Progenitor cell of endocrine pancreas (in vitro differentiated cells): Measurements from ENCODE around the gene PLEKHH3. TPM values are rescaled to one million over a fixed set of nuclear protein-coding genes. Genes with fewer than 3 reads are reported as not detected.
"Not testable (repeated sequence)": the region's sequence is repeated elsewhere in the genome, so short reads cannot be mapped to it uniquely, and the experiment has no call there.

Experiments used
- DNase-seq: peaks from one replicate; pipeline ENCODE4 v3.0.0; 2021; ENCODE audit warnings: low spot score; ENCODE audit not compliant: unreplicated experiment
- H3K27ac Mint-ChIP-seq: 2 replicates; pipeline ENCODE4 v1.8.0; 2021; ENCODE audit warnings: mild to moderate bottlenecking, moderate library complexity, mixed read lengths
- H3K27me3 Mint-ChIP-seq: 2 replicates; pipeline ENCODE4 v1.8.0; 2021; ENCODE audit warnings: mixed read lengths
- H3K36me3 Mint-ChIP-seq: 2 replicates; pipeline ENCODE4 v1.8.0; 2022; ENCODE audit warnings: mixed read lengths; ENCODE audit not compliant: insufficient read depth
- H3K4me1 Mint-ChIP-seq: 2 replicates; pipeline ENCODE4 v1.8.0; 2021; ENCODE audit warnings: low read depth, mixed read lengths
- H3K4me3 Mint-ChIP-seq: 2 replicates; pipeline ENCODE4 v1.8.0; 2021; ENCODE audit warnings: low read depth, mild to moderate bottlenecking, moderate library complexity, mixed read lengths
- H3K9me3 Mint-ChIP-seq: 2 replicates; pipeline ENCODE4 v1.8.0; 2021; ENCODE audit warnings: low read depth, mixed read lengths
- microRNA-seq: library from miRNA; unstranded; fragments of <30 nt; microRNA quantifications from one replicate; pipeline ENCODE4 v1.1.0, GENCODE V29; 2020; ENCODE audit warnings: borderline number of aligned reads; ENCODE audit not compliant: unreplicated experiment
- total RNA-seq: library from RNA; stranded (reverse); gene quantifications from 2 replicates; pipeline ENCODE4 v1.2.1, GENCODE V29; 2021
- TF ChIP-seq, protein P1 (sequence below): fragments of 200-600 bp; sonication (generic); IDR thresholded peaks from one replicate; pipeline ENCODE4 v1.5.0; 2021; ENCODE audit warnings: antibody characterized with exemption, mild to moderate bottlenecking; ENCODE audit not compliant: unreplicated experiment

The PLEKHH3 gene
- total RNA-seq, 1 donor from 2014 or later = 14.1 TPM

DNA sequence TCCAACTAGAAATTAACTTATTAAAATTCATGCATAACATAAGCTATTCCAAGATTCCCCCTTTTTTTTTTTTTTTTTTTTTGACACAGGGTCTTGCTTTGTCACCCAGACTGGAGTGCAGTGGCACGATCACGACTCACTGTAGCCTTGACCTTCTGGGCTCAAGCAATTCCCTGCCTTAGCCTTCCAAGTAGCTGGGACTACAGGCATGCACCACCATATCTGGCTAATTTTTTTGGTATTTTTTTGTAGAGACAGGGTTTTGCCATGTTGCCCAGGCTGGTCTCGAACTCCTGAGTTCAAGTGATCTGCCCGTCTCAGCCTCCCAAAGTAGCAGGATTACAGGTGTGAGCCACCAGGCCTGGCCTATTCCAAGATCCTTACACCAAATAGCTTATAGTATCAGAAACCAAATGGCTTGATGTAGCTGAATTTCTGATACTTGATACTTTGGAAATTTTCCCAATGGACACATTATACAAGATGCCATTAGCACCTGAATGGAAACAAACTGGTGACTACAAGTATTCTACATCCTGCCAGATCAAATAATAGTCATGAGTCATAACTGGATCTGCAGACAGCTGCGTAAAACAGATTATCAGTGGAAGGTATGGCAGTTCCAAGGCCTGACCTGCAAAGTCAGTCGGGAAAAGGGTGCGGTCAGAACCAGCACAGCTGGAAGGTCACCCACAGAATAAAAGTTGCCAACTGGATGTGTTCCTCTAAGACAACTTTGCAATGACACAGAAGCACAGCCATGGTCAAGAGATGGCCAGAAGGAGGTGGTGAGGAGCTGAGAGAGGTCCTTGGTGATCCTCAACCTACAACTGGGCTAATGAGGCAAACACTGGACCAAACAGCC lies 52.8 kb downstream of the PLEKHH3 start:
- H3K36me3 Mint-ChIP-seq = no peaks in the 10 kb centered on the region
- TF ChIP-seq, protein P1, sequence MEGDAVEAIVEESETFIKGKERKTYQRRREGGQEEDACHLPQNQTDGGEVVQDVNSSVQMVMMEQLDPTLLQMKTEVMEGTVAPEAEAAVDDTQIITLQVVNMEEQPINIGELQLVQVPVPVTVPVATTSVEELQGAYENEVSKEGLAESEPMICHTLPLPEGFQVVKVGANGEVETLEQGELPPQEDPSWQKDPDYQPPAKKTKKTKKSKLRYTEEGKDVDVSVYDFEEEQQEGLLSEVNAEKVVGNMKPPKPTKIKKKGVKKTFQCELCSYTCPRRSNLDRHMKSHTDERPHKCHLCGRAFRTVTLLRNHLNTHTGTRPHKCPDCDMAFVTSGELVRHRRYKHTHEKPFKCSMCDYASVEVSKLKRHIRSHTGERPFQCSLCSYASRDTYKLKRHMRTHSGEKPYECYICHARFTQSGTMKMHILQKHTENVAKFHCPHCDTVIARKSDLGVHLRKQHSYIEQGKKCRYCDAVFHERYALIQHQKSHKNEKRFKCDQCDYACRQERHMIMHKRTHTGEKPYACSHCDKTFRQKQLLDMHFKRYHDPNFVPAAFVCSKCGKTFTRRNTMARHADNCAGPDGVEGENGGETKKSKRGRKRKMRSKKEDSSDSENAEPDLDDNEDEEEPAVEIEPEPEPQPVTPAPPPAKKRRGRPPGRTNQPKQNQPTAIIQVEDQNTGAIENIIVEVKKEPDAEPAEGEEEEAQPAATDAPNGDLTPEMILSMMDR = no peak
- no peak for DNase-seq
- no peaks in the 10 kb centered on the region for H3K9me3 Mint-ChIP-seq
- no peak overlapping the region for H3K27ac Mint-ChIP-seq
- H3K27me3 Mint-ChIP-seq = no peaks in the 10 kb centered on the region
- H3K4me3 Mint-ChIP-seq = no peak overlapping the region
- peaks cover 3% of the 10 kb centered on the region for H3K4me1 Mint-ChIP-seq

DNA sequence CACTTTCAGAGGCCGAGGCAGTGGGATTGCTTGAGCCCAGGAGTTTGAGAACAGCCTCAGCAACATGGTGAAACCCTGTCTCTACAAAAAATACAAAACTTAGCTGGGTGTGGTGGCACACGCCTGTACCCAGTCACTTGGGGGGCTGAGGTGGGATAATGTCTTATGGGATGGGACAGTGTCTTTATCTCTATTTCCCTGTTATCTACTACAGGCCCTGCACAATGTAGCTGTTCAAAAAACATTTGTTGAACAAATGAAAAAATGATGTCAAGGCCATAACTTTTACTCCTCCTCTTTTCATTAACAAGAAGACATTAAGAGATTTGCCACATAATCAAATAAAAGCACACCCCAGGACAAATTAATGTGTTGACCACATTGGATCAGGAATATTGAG lies 53.5 kb downstream of the PLEKHH3 start:
- H3K36me3 Mint-ChIP-seq = no peaks in the 10 kb centered on the region
- no peak overlapping the region for H3K4me3 Mint-ChIP-seq
- TF ChIP-seq, protein P1 = no peak
- H3K27ac Mint-ChIP-seq = no peak overlapping the region
- H3K27me3 Mint-ChIP-seq = no peaks in the 10 kb centered on the region
- no peak for DNase-seq
- H3K4me1 Mint-ChIP-seq = peaks cover 5% of the 10 kb centered on the region
- H3K9me3 Mint-ChIP-seq = no peaks in the 10 kb centered on the region

DNA sequence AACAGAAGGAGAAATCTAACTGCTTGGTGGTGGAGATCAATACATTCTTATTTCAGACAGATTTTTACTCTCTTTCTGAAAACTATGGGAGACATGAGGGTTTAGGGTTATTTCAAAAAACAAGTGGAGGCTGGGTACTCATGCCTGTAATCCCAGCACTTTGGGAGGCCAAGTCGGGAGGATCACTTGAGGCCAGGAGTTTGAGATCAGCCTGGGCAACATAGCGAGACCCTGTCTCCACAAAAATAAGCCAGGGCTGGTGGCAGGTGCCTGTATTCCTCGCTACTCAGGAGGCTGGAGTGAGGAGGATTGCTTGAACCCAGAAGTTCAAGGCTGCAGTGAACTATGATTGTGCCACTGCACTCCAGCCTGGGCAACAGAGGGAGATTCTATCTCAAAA lies 54.8 kb downstream of the PLEKHH3 start:
- H3K36me3 Mint-ChIP-seq, DNase-seq, H3K9me3 Mint-ChIP-seq, H3K27ac Mint-ChIP-seq, H3K4me3 Mint-ChIP-seq, H3K27me3 Mint-ChIP-seq, H3K4me1 Mint-ChIP-seq: not testable (repeated sequence)

DNA sequence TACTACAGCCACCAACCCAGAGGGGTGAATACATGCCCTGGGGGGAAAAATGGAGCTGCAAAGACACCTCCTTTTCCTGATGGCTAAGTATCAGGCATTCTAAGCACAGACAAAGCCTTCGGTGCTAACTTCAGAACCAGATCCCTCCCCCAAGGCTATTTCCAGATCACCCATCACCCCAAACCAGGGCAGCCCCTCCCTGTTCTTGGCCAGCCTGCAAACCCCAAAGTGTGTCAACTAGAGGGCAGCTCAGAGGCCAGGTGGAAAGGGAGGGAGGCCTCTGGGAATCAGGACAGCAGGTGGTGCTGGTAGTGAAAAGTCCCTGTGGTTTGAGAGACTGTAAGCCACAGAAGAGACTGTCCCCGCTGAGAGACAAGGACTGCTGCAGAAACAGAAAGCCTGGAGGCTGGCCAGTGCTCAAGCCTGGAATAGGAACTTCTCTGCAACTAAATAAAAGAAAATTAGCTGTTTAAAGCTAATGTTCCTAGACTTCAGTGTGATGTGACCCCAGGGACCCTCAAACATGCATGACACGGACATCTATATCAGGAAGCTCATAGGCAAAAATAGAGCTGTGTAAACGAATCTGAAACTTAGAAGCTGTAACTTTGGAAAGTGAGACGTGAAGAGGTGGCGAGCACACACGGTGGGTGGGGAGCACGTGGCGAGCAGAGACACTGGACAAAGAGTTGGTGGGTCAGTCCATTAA lies 58.2 kb downstream of the PLEKHH3 start:
- peaks cover 9% of the 10 kb centered on the region for H3K36me3 Mint-ChIP-seq
- H3K4me3 Mint-ChIP-seq = no peak overlapping the region
- H3K27ac Mint-ChIP-seq = no peak overlapping the region
- no peaks in the 10 kb centered on the region for H3K9me3 Mint-ChIP-seq
- TF ChIP-seq, protein P1 = peak; percentile 11
- peak; percentile 10 for DNase-seq
- no peaks in the 10 kb centered on the region for H3K27me3 Mint-ChIP-seq
- H3K4me1 Mint-ChIP-seq = peaks cover 5% of the 10 kb centered on the region

DNA sequence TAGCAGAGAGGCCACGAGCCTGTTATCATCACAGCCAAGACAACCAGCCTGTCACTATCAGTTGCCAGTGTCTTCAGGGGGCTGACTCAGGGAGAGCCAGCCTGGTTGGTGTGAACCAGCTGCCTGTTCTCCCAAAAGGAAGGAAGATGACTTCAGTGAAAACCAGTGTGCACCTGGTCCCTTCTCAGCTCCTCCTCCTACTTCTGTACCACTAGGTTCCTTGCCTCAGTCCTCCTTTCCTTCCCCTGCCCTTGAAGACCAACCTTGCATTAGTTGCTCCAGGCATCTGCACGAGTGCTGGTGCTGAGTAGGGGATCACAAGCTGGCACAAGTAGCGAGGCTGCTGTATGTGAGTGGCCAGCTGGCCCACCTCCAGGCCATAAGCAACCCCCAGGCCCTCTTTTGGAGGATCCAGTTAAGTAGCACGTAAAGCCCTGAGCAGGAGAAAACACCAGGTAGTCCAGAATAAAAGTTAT lies 58.8 kb downstream of the PLEKHH3 start:
- no peaks in the 10 kb centered on the region for H3K9me3 Mint-ChIP-seq
- H3K27ac Mint-ChIP-seq = peak overlapping the region; percentile 33
- DNase-seq = no peak
- H3K4me3 Mint-ChIP-seq = no peak overlapping the region
- H3K4me1 Mint-ChIP-seq = peaks cover 5% of the 10 kb centered on the region
- H3K36me3 Mint-ChIP-seq = peaks cover 11% of the 10 kb centered on the region
- TF ChIP-seq, protein P1 = no peak
- no peaks in the 10 kb centered on the region for H3K27me3 Mint-ChIP-seq

Small RNA genes lying within 50 kb of the gene (microRNA-seq; reads per million reads assigned to microRNA genes)
- not detected for gene MIR6780A

Other genes starting within 250 kb of the PLEKHH3 start
- 86.3 and 90.5 TPM in 2 replicates for gene ATP6V0A1, start 218.1 kb downstream of the PLEKHH3 start, total RNA-seq
- gene NAGLU, start 140.8 kb downstream of the PLEKHH3 start, total RNA-seq = 19.0 and 22.9 TPM in 2 replicates
- gene HSD17B1, start 124.1 kb downstream of the PLEKHH3 start, total RNA-seq = 1.4 and 2.4 TPM in 2 replicates
- 60.0 and 66.9 TPM in 2 replicates for gene COASY, start 114.8 kb downstream of the PLEKHH3 start, total RNA-seq
- gene MLX, start 109.9 kb downstream of the PLEKHH3 start, total RNA-seq = 26.8 and 33.7 TPM in 2 replicates
- 18.1 and 19.6 TPM in 2 replicates for gene PSMC3IP, start 99.3 kb downstream of the PLEKHH3 start, total RNA-seq
- 66.2 and 80.5 TPM in 2 replicates for gene RETREG3, start 67.6 kb downstream of the PLEKHH3 start, total RNA-seq
- 53.8 and 53.9 TPM in 2 replicates for gene TUBG1, start 67.3 kb downstream of the PLEKHH3 start, total RNA-seq
- gene TUBG2, start 17.7 kb downstream of the PLEKHH3 start, total RNA-seq = 26.9 and 31.3 TPM in 2 replicates
- gene CCR10, start 4.8 kb upstream of the PLEKHH3 start, total RNA-seq = 0.49 and 1.1 TPM in 2 replicates
- 2.3 and 2.5 TPM in 2 replicates for gene CNTNAP1, start 5.5 kb upstream of the PLEKHH3 start, total RNA-seq
- gene EZH1, start 68.0 kb upstream of the PLEKHH3 start, total RNA-seq = 31.4 and 31.9 TPM in 2 replicates
- gene RAMP2, start 84.2 kb upstream of the PLEKHH3 start, total RNA-seq = 4.3 and 4.4 TPM in 2 replicates
- gene VPS25, start 96.5 kb upstream of the PLEKHH3 start, total RNA-seq = 76.5 and 81.3 TPM in 2 replicates
- 5.8 and 6.3 TPM in 2 replicates for gene WNK4, start 103.6 kb upstream of the PLEKHH3 start, total RNA-seq
- gene COA3, start 121.7 kb upstream of the PLEKHH3 start, total RNA-seq = 84.9 and 85.4 TPM in 2 replicates
- not detected in 2 replicates for gene CNTD1, start 121.9 kb upstream of the PLEKHH3 start, total RNA-seq
- 63.4 and 67.1 TPM in 2 replicates for gene BECN1, start 147.3 kb upstream of the PLEKHH3 start, total RNA-seq
- 121 and 129 TPM in 2 replicates for gene PSME3, start 156.4 kb upstream of the PLEKHH3 start, total RNA-seq
- 4.1 and 4.3 TPM in 2 replicates for gene AOC2, start 167.6 kb upstream of the PLEKHH3 start, total RNA-seq
- gene AOC3, start 174.2 kb upstream of the PLEKHH3 start, total RNA-seq = 1.2 and 2.6 TPM in 2 replicates
- not detected in 2 replicates for gene G6PC1, start 223.8 kb upstream of the PLEKHH3 start, total RNA-seq